H1 (cell line): Measurements from ENCODE around the gene ZNF728. TPM values are rescaled to one million over a fixed set of nuclear protein-coding genes. Genes with fewer than 3 reads are reported as not detected.

Source experiments
- E2F6 ChIP-seq: IDR thresholded peaks from 2 replicates; pipeline ENCODE4 v1.6.1; 2012; ENCODE audit warnings: inconsistent platforms
- MAFK ChIP-seq: IDR thresholded peaks from 2 replicates; pipeline ENCODE4 v1.6.1; 2012; ENCODE audit warnings: low read depth, mild to moderate bottlenecking, improper control_type of control experiment, low read length
- PHF8 ChIP-seq: fragments of 200-600 bp; sonication (generic); conservative IDR thresholded peaks from 2 replicates; pipeline ENCODE4 v1.7.1; 2012; ENCODE audit warnings: low read depth, mild to moderate bottlenecking, inconsistent platforms, low read length, moderate library complexity
- RXRA ChIP-seq: IDR thresholded peaks from 2 replicates; pipeline ENCODE4 v1.6.1; 2011; ENCODE audit warnings: low read depth, mild to moderate bottlenecking, low read length, moderate library complexity; ENCODE audit not compliant: insufficient read depth
- TCF12 ChIP-seq: IDR thresholded peaks from 2 replicates; pipeline ENCODE4 v1.6.1; 2011; ENCODE audit warnings: low read depth, mild to moderate bottlenecking, low read length
- YY1 ChIP-seq: IDR thresholded peaks from 2 replicates; pipeline ENCODE4 v1.6.1; 2011; ENCODE audit warnings: low read depth, mild to moderate bottlenecking, low read length
- polyA plus RNA-seq, 7 experiments: library from polyadenylated mRNA; depleted of rRNA in 3 of 7; stranded (reverse) in 5 of 7; unstranded in 2 of 7; fragments of >200 nt in 5 of 7; fragments of 200-250 nt in 2 of 7; gene quantifications; 1 replicate in 5 of 7; 2 replicates in 1 of 7; 4 replicates in 1 of 7; pipeline versions ENCODE4 v1.2.1 to v1.2.3, GENCODE V29; 2011 to 2013; ENCODE audit warnings: missing spikeins in 2 of 7, mixed read lengths in 2 of 7
- total RNA-seq: library from RNA; stranded (reverse); fragmentation: NEBNext Ultra II Directional; extraction: Animal tissue kit (Norgen Biotek cat#: 25700); gene quantifications from 2 replicates; pipeline ENCODE4 v1.2.1, GENCODE V29; 2021
- TF ChIP-seq, protein P1 (sequence below): IDR thresholded peaks from 2 replicates; pipeline ENCODE4 v1.6.1; 2012; ENCODE audit warnings: inconsistent platforms

The ZNF728 gene
- total and polyA plus RNA-seq, 2 of the 8 experiments (the other 6 are each of a cell fraction or from before 2014, with no cell fraction given), result not detected

- TF ChIP-seq TCF12 (no peak), PHF8 (no peak), YY1 (no peak), RXRA (no peak), MAFK (no peak), E2F6 (no peak)
- TF ChIP-seq, protein P1, sequence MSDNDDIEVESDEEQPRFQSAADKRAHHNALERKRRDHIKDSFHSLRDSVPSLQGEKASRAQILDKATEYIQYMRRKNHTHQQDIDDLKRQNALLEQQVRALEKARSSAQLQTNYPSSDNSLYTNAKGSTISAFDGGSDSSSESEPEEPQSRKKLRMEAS, result no peak
These were observed 46.3 kb upstream of the ZNF728 start (continued) for GRCh38 chr19:23049256-23049655.
